ENCODE results near the gene LCNL1.

LCNL1 gene

DNA sequence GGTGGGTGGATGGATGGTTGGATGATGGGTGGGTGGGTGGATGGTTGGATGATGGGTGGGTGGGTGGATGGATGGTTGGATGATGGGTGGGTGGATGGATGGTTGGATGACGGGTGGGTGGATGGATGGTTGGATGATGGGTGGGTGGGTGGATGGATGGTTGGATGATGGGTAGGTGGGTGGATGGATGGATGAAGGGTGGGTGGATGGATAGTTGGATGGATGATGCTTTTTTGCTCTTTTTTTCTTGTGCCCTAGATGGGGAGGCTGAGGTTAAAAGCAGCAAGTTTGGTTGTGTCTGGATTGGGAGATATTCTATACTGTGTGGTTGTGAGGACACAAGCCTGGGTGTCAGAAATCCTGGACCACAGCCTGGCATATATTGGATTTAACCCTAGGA, 25.3 kb upstream of the LCNL1 start:
- H3K9ac ChIP-seq (ENCODE audit: low read length): no peak overlapping the region
- H3K9me3 ChIP-seq (ENCODE audit: control insufficient read depth, low read length): no peaks in the 10 kb centered on the region

DNA sequence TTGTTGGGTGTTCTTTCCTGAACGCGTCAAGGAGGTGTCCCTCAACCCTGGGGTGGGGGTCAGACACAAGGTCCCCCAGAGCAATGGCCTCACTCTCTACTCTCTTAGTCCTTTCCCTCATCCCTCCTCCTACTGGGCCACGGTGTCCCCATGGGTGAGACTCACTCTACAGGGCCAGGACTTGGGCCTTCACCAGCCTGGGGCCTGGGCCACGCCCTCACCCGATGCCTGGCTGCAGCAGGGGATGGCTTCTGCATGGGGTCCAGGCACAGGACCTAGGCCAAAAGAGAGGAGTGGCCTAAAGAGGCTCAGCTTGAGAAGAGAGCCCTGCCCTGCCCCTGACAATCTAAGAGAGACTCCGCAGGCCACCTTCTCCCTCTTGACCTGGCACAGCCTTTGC, 24.9 kb upstream of the LCNL1 start:
- Histone ChIP-seq H3K36me3 (ENCODE audit: control insufficient read depth, insufficient read depth, low read length) (no peaks in the 10 kb centered on the region), H3K9me3 (ENCODE audit: control insufficient read depth, low read length) (no peaks in the 10 kb centered on the region), H3K4me1 (ENCODE audit: control insufficient read depth, insufficient read depth, low read length) (no peaks in the 10 kb centered on the region), H3K27me3 (ENCODE audit: control insufficient read depth, insufficient read depth, low read length) (no peaks in the 10 kb centered on the region), H3K4me3 (ENCODE audit: low read length) (no peak overlapping the region), H3K9ac (ENCODE audit: low read length) (no peak overlapping the region)

More for the DNA sequence above, 25.3 kb upstream of the LCNL1 start:
- Histone ChIP-seq H3K27me3 (ENCODE audit: control insufficient read depth, insufficient read depth, low read length) (no peaks in the 10 kb centered on the region), H3K4me1 (ENCODE audit: control insufficient read depth, insufficient read depth, low read length) (no peaks in the 10 kb centered on the region), H3K4me3 (ENCODE audit: low read length) (no peak overlapping the region), H3K36me3 (ENCODE audit: control insufficient read depth, insufficient read depth, low read length) (no peaks in the 10 kb centered on the region)

DNA sequence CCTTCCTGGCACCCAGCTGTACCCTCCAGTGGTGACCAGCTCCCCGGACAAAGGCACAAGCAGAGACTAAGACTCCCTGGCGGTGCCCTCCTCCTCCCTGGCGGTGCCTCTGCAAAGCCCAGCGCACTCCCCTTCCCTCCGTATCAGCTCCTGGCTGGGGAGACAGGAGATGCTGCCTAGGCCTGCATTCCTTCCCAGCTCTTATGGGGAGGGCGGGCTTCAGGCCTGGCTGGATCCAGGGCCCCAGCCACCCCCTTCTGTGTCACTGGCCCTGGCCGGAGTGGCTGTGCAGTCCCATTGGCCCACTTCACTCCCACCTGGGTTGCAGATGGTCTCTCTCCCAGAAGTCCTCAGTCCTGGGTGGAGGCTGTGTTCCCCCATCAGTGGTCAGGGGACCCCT, 24.3 kb upstream of the LCNL1 start:
- Histone ChIP-seq H3K4me1 (ENCODE audit: control insufficient read depth, insufficient read depth, low read length) (no peaks in the 10 kb centered on the region), H3K9me3 (ENCODE audit: control insufficient read depth, low read length) (no peaks in the 10 kb centered on the region), H3K9ac (ENCODE audit: low read length) (no peak overlapping the region), H3K27me3 (ENCODE audit: control insufficient read depth, insufficient read depth, low read length) (no peaks in the 10 kb centered on the region), H3K36me3 (ENCODE audit: control insufficient read depth, insufficient read depth, low read length) (no peaks in the 10 kb centered on the region), H3K4me3 (ENCODE audit: low read length) (no peak overlapping the region)

DNA sequence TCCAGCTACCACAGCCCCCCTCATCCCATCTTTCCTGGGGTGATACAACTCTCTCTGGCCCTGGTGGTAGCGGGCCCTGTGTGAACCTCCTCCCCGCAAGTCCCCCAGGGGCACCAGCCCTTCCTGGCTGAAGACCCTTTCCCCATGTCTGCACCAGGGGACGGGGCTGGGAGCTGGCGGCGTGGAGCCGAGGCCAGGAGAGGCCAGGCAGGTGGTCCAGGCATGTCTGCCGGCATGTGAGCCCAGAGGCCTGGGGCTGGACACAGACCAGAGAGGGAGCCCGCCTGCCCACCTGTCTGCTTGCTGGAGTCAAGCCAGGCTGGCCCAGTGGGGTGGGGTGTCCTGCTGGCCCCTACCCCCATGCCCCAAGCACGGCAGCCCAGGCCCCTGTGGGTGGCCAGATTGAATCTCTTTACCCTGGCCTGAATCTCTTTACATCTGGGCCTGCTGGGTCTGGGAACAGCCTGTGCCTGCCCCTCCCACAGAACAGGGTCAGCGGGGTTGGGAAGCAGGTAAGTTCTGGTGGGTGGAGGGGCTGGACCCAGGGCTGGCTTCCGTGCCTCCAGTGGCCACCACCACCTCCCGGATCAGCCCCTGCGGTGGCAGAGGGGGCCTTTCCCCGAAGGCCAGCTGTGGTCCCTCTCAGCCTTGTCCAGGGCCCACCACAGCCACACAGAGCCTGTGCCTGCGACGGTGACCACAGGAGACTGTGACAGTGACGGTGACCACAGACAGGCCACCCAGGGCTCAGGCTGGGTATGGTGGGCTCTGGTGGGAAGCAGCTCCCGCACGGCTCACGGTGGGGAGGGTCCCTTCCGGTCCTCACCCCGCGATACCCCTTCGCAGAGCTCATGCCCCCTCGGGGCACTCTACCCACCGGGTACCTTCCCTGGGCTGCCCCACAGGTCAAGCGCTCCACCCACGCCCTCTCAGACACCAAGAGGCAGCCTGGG, 23.6 kb upstream of the LCNL1 start:
- Histone ChIP-seq H3K4me1 (ENCODE audit: control insufficient read depth, insufficient read depth, low read length) (peaks cover 3% of the 10 kb centered on the region), H3K27me3 (ENCODE audit: control insufficient read depth, insufficient read depth, low read length) (no peaks in the 10 kb centered on the region), H3K4me3 (ENCODE audit: low read length) (no peak overlapping the region), H3K36me3 (ENCODE audit: control insufficient read depth, insufficient read depth, low read length) (no peaks in the 10 kb centered on the region), H3K9me3 (ENCODE audit: control insufficient read depth, low read length) (no peaks in the 10 kb centered on the region), H3K9ac (ENCODE audit: low read length) (no peak overlapping the region)

DNA sequence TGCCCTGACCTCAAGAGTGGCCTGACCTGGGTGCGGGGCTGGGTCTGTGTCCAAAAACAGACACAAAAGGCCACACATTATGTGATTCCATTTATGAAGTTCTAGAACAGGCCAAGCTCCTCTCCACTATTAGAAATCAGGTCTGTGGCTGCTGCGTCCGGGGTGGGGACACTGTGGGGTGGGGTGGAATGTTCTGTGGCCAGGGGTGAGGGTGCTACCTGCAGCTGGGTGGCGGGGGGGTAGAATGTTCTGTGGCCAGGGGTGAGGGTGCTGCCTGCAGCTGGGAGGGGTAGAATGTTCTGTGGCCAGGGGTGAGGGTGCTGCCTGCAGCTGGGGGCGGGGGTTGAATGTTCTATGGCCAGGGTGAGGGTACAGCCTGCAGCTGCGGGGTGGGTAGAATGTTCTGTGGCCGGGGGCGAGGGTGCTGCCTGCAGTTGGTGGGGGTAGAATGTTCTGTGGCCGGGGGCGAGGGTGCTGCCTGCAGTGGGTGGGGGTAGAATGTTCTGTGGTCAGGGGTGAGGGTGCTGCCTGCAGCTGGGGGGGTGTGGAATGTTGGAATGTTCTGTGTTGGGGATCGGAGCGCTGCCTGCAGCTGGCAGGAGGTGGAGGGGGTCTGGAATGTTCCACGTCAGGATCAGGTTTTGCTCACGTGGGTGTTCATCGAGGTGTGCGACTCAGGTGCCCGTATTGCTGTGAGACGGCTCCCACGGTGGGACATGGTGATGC, 22.4 kb upstream of the LCNL1 start:
- H3K36me3 ChIP-seq (ENCODE audit: control insufficient read depth, insufficient read depth, low read length): no peaks in the 10 kb centered on the region
- no peak overlapping the region for H3K9ac ChIP-seq (ENCODE audit: low read length)
- no peaks in the 10 kb centered on the region for H3K9me3 ChIP-seq (ENCODE audit: control insufficient read depth, low read length)
- peaks cover 11% of the 10 kb centered on the region for H3K4me1 ChIP-seq (ENCODE audit: control insufficient read depth, insufficient read depth, low read length)
- H3K27me3 ChIP-seq (ENCODE audit: control insufficient read depth, insufficient read depth, low read length): no peaks in the 10 kb centered on the region
- no peak overlapping the region for H3K4me3 ChIP-seq (ENCODE audit: low read length)

DNA sequence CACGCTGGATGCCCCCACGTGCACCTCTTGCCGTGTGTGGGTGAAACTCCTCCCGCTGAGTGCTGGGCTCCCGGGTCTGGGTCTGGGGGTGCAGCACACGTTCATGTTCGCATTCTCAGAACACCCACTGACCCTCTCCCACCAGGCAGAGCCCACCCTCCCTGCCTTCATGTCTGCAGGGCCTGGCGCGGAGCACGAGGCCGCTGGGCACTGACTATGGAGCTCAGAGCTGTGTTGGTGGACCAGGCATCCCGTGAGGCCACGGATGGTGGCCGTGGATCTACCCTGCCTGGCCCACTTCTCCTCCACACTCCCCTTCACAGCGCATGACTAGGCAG, 21.9 kb upstream of the LCNL1 start:
- peaks cover 11% of the 10 kb centered on the region for H3K4me1 ChIP-seq (ENCODE audit: control insufficient read depth, insufficient read depth, low read length)
- no peak overlapping the region for H3K4me3 ChIP-seq (ENCODE audit: low read length)
- no peaks in the 10 kb centered on the region for H3K36me3 ChIP-seq (ENCODE audit: control insufficient read depth, insufficient read depth, low read length)
- no peak overlapping the region for H3K9ac ChIP-seq (ENCODE audit: low read length)
- peaks cover 3% of the 10 kb centered on the region for H3K27me3 ChIP-seq (ENCODE audit: control insufficient read depth, insufficient read depth, low read length)
- H3K9me3 ChIP-seq (ENCODE audit: control insufficient read depth, low read length): no peaks in the 10 kb centered on the region

DNA sequence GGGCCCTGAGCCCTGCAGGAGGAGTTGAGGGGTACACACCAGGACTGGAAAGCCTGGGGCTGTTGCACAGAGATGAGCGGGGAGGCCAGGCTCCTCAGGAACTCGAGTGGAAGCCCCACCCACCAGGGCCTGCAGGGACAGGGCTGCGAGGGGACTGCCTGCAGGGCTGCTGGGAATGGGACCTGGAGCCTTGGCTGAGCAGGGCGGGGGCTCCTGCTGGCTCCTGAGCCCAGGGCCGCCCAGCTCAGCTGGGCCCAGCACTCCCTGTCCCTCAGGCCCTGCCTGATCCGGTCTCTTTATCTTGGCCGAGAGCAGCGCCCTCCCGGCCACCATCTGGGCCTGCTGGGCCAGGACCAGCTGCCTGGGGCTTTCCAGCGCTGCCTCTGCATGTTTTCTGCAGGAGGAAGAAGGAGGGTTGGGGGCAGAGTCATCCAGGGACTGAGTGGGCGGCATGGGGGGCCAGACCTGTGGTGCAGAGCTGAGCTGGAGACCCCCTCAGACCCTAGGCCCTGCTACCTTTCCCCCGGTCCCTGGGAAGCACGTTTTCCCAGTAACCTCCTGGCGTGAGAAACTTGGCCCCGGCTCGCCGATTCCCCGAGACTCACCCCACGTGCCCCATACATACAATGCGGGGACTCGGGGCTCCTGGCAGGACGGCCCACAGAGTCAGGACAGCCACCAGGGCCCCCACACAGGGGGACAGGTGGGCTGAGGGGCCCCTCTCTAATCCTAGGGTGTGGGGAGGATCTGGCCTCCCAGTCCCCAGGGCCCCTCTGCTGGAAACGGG, 21.3 kb upstream of the LCNL1 start:
- Histone ChIP-seq H3K9me3 (ENCODE audit: control insufficient read depth, low read length) (no peaks in the 10 kb centered on the region), H3K4me1 (ENCODE audit: control insufficient read depth, insufficient read depth, low read length) (peaks cover 11% of the 10 kb centered on the region), H3K4me3 (ENCODE audit: low read length) (no peak overlapping the region), H3K9ac (ENCODE audit: low read length) (no peak overlapping the region), H3K27me3 (ENCODE audit: control insufficient read depth, insufficient read depth, low read length) (peaks cover 6% of the 10 kb centered on the region), H3K36me3 (ENCODE audit: control insufficient read depth, insufficient read depth, low read length) (no peaks in the 10 kb centered on the region)

DNA sequence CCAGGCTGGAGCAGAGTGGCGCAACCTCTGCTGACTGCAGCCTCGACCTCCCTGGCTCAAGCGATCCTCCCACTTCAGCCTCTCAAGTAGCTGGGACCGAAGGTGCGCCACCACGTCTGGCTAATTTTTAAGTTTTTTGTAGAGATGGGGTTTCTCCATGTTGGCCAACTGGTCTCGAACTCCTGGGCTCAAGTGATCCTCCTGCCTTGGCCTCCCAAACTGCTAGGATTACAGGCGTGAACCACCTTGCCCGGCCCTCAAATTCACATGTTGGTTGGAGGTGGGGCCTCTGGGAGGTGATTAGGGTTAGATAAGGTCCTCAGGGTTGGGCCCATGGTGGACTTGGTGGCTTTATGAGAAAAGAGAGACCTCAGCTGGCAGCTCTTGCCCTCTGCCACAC, 20.6 kb upstream of the LCNL1 start:
- no peak overlapping the region for H3K9ac ChIP-seq (ENCODE audit: low read length)
- peaks cover 11% of the 10 kb centered on the region for H3K4me1 ChIP-seq (ENCODE audit: control insufficient read depth, insufficient read depth, low read length)
- H3K4me3 ChIP-seq (ENCODE audit: low read length): no peak overlapping the region
- no peaks in the 10 kb centered on the region for H3K36me3 ChIP-seq (ENCODE audit: control insufficient read depth, insufficient read depth, low read length)
- peaks cover 6% of the 10 kb centered on the region for H3K27me3 ChIP-seq (ENCODE audit: control insufficient read depth, insufficient read depth, low read length)
- no peaks in the 10 kb centered on the region for H3K9me3 ChIP-seq (ENCODE audit: control insufficient read depth, low read length)

DNA sequence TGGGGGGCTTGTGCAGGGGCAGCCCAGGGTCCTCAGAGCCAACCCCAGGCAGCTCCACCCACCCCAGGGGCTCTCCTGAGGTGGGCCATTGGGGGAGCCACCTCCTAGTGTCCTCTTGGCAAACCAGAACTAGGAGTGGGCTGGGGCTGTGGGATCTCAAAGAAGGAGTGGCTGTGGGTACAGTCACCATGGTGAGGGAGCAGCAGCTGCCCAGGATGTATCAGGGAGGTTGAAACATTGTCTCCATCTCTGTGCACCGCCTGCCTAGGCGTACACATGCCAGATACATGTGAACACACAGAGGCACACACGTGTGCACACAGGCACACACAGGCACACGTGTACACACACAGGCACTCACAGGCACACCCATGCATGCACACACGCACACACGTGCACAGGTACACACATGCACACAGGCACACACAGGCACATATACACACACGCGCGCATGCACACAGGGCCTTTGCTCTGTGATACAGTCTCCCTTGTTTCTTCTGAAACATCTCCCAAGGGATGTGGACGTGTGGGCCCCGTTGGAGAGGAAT, 20.0 kb upstream of the LCNL1 start:
- peaks cover 6% of the 10 kb centered on the region for H3K27me3 ChIP-seq (ENCODE audit: control insufficient read depth, insufficient read depth, low read length)
- H3K4me3 ChIP-seq (ENCODE audit: low read length): no peak overlapping the region
- no peaks in the 10 kb centered on the region for H3K36me3 ChIP-seq (ENCODE audit: control insufficient read depth, insufficient read depth, low read length)
- H3K9me3 ChIP-seq (ENCODE audit: control insufficient read depth, low read length): no peaks in the 10 kb centered on the region
- peaks cover 11% of the 10 kb centered on the region for H3K4me1 ChIP-seq (ENCODE audit: control insufficient read depth, insufficient read depth, low read length)
- H3K9ac ChIP-seq (ENCODE audit: low read length): no peak overlapping the region

DNA sequence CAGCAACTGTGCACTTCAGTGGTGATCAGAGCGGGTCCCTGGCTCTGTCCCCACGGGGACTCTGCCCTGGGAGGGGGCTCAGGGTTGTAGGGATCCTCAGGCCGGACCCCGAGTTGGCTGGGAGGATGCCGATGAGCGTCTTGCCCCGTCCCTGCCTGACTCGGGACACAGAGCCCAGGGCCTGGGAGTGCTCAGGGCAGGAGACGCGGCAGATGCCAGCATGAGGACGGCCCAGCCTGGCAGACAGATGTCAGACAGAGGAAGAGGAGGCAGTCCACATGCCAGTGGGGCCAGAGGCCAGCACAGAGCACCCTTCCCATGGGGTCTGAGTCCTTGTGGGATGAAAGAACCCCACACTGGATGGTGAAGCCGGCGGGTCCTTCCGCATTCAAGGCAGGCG, 19.5 kb upstream of the LCNL1 start:
- Histone ChIP-seq H3K36me3 (ENCODE audit: control insufficient read depth, insufficient read depth, low read length) (no peaks in the 10 kb centered on the region), H3K4me3 (ENCODE audit: low read length) (no peak overlapping the region), H3K27me3 (ENCODE audit: control insufficient read depth, insufficient read depth, low read length) (peaks cover 6% of the 10 kb centered on the region), H3K9me3 (ENCODE audit: control insufficient read depth, low read length) (no peaks in the 10 kb centered on the region), H3K9ac (ENCODE audit: low read length) (no peak overlapping the region), H3K4me1 (ENCODE audit: control insufficient read depth, insufficient read depth, low read length) (peaks cover 11% of the 10 kb centered on the region)

DNA sequence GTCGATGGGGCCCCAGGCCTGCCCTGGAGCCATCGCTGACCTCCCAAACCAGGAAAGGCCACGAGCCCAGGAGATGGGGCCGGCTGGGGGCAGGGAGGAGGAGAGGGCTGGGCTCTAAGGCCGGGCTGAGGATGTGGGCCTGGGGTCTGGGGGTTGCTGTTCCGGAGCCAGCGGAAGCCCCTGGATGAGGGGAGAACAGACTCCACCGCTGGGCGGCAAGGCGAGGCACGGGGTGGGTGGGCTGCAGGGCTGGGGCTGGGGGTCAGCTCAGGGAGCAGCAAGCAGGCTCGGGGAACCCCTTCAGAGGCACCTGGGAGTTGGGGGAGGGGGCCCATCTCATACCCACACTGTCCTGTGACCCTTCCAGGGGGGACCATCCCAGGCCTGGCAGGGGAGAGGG, 19.0 kb upstream of the LCNL1 start:
- Histone ChIP-seq H3K9me3 (ENCODE audit: control insufficient read depth, low read length) (no peaks in the 10 kb centered on the region), H3K27me3 (ENCODE audit: control insufficient read depth, insufficient read depth, low read length) (peaks cover 6% of the 10 kb centered on the region), H3K9ac (ENCODE audit: low read length) (no peak overlapping the region), H3K36me3 (ENCODE audit: control insufficient read depth, insufficient read depth, low read length) (no peaks in the 10 kb centered on the region), H3K4me1 (ENCODE audit: control insufficient read depth, insufficient read depth, low read length) (peaks cover 11% of the 10 kb centered on the region), H3K4me3 (ENCODE audit: low read length) (no peak overlapping the region)
